ENCODE data around the gene KDM4C.

DNA sequence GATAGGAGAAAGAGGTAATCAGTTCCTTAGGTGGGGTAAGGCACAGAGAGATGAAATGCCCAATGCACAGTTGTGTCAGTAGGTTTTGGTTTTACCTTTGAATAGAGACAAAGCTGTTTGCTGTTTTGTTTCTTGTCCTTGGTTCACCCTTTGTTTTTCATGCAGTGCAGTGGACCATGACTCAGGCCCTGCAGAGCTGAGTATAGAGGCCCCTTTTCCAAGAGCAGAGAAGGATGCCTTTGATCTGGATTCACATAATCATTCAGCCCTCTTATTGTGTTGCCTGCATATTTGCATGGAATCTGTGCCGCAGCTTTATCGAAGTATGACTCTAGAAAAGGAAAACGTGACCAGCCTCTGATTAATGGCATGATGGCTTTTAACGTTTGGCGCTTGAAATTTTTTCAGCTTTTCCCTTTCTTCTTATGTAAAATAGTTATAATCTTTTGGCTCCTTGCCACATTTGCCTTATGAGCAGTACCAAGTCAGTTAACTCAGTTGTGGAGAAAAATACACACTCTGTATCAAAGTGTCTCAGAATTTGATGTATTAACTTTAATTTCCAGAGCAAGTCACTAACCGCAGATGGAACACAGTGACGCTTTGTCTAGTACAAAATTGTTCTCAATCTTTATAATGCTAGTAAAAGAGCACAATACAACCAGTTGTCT, 197.6 kb downstream of the KDM4C start:
- TF ChIP-seq, protein P1, sequence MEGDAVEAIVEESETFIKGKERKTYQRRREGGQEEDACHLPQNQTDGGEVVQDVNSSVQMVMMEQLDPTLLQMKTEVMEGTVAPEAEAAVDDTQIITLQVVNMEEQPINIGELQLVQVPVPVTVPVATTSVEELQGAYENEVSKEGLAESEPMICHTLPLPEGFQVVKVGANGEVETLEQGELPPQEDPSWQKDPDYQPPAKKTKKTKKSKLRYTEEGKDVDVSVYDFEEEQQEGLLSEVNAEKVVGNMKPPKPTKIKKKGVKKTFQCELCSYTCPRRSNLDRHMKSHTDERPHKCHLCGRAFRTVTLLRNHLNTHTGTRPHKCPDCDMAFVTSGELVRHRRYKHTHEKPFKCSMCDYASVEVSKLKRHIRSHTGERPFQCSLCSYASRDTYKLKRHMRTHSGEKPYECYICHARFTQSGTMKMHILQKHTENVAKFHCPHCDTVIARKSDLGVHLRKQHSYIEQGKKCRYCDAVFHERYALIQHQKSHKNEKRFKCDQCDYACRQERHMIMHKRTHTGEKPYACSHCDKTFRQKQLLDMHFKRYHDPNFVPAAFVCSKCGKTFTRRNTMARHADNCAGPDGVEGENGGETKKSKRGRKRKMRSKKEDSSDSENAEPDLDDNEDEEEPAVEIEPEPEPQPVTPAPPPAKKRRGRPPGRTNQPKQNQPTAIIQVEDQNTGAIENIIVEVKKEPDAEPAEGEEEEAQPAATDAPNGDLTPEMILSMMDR (IDR thresholded peaks at IDR 0.05), result no peak
- no peak for TF ChIP-seq POLR2AphosphoS5 (IDR thresholded peaks at IDR 0.05)
